Erythroblast (primary cell): ENCODE measurements around the gene BRIP1.

Experiments used
- GATA1 ChIP-seq: IDR thresholded peaks from 2 replicates; pipeline ENCODE4 v1.6.1; 2011; ENCODE audit warnings: low read depth, mild to moderate bottlenecking, control low read depth, low read length, moderate library complexity
- POLR2A ChIP-seq: IDR thresholded peaks from 2 replicates; pipeline ENCODE4 v1.6.1; 2011; ENCODE audit warnings: mild to moderate bottlenecking, low read length

GRCh38 chr17:61738249-61738648 lies 125.1 kb downstream of the BRIP1 start:
- TF ChIP-seq POLR2A (no peak), GATA1 (no peak)
